ENCODE data around the gene HMGN3.

DNA sequence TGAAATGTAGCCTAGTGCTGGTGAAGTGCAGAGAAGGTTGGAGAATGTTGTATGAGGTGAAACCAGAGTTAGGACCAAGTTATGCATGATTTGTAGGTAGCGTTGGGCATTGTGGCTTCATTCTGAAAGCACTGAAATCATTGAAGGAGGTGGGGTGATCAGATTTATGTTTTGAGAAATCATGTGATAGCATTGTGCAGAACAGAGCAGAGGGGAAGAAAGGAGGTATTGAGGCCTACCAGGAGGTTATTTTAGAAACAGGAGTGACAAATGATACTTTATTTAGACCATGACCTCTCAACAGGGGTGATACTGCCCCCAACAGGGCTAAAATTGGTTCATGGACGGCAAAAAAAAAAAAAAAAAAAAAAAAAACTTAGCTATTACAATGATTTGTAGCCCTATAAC lies 15.6 kb upstream of the HMGN3 start:
- TF ChIP-seq CTCF (IDR thresholded peaks at IDR 0.05; ENCODE audit: low read length) (peak; percentile 42), EZH2 (IDR thresholded peaks at IDR 0.05; ENCODE audit: borderline replicate concordance, low read length) (no peak)
